PFSK-1 (cell line): Measurements from ENCODE around the gene PLXNC1.

ENCODE experiments used
- FOXP2 ChIP-seq: optimal IDR thresholded peaks from 2 replicates; pipeline ENCODE3; 2011; ENCODE audit warnings: borderline replicate concordance, control low read depth, inconsistent platforms; ENCODE audit not compliant: insufficient read depth; ENCODE audit errors: extremely low read length, extremely low read depth
- POLR2AphosphoS5 ChIP-seq: IDR thresholded peaks from 2 replicates; pipeline ENCODE4 v1.6.1; 2012; ENCODE audit warnings: low read depth, mild to moderate bottlenecking, control low read depth, low read length, moderate library complexity
- SIN3A ChIP-seq: IDR thresholded peaks from 2 replicates; pipeline ENCODE4 v1.6.1; 2012; ENCODE audit warnings: mild to moderate bottlenecking, low read length, moderate library complexity, borderline replicate concordance; ENCODE audit not compliant: insufficient read depth
- TAF1 ChIP-seq: IDR thresholded peaks from 2 replicates; pipeline ENCODE4 v1.6.1; 2012; ENCODE audit warnings: low read length, control low read depth, borderline replicate concordance; ENCODE audit not compliant: insufficient read depth
- TF ChIP-seq, protein P1 (sequence below), 2 experiments: IDR thresholded peaks; 2 replicates each; pipeline versions ENCODE4 v1.6.1 to v1.8.0; 2011 to 2012; ENCODE audit warnings: low read depth in 2 of 2, low read length in 2 of 2, control low read depth in 1 of 2, inconsistent platforms in 1 of 2, mild to moderate bottlenecking in 1 of 2, moderate library complexity in 1 of 2; ENCODE audit not compliant: insufficient read depth in 1 of 2

Gene PLXNC1

DNA sequence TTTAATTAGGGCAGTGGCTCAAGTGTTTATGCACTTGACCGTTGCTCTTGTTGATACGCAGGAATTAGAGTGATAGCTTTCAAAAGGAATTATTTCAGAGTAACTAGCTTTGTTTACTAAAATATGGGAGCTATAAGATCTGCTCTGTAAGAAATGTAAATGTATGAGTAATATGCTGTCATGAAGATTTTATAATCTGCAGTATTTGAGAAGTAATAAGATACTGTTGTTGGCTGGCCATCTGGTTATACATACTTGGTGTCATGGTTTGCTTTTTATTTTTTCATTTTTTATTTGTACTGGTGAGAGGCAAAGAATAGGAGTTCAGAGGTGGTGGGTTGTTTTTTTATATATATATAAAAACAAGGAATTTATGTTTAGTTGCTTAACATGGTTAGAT lies 58.5 kb downstream of the PLXNC1 start:
- TF ChIP-seq TAF1 (no peak), FOXP2 (no peak), POLR2AphosphoS5 (no peak), SIN3A (no peak)
- TF ChIP-seq, protein P1, sequence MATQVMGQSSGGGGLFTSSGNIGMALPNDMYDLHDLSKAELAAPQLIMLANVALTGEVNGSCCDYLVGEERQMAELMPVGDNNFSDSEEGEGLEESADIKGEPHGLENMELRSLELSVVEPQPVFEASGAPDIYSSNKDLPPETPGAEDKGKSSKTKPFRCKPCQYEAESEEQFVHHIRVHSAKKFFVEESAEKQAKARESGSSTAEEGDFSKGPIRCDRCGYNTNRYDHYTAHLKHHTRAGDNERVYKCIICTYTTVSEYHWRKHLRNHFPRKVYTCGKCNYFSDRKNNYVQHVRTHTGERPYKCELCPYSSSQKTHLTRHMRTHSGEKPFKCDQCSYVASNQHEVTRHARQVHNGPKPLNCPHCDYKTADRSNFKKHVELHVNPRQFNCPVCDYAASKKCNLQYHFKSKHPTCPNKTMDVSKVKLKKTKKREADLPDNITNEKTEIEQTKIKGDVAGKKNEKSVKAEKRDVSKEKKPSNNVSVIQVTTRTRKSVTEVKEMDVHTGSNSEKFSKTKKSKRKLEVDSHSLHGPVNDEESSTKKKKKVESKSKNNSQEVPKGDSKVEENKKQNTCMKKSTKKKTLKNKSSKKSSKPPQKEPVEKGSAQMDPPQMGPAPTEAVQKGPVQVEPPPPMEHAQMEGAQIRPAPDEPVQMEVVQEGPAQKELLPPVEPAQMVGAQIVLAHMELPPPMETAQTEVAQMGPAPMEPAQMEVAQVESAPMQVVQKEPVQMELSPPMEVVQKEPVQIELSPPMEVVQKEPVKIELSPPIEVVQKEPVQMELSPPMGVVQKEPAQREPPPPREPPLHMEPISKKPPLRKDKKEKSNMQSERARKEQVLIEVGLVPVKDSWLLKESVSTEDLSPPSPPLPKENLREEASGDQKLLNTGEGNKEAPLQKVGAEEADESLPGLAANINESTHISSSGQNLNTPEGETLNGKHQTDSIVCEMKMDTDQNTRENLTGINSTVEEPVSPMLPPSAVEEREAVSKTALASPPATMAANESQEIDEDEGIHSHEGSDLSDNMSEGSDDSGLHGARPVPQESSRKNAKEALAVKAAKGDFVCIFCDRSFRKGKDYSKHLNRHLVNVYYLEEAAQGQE (IDR thresholded peaks at IDR 0.05; ENCODE audit: insufficient read depth in 1 of 2, low read depth in 2 of 2, low read length in 2 of 2), result no peak

DNA sequence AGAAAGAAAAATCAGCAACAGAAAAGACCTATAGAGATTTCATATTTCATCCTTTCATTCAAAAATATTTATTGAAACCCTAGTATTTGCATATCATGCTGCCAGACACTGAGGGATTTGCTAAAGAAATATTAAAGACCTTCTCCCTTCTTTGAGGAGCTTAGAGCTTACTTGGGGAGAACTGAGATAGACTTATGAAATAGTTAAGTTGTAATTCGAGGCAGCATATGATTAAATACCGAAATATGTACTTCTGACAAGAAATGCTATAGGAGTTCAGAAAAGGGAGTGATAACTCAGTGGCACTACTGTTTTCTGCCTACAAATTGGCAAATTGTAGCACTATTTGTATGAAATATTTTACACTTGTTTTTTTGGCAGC lies 59.1 kb downstream of the PLXNC1 start:
- TF ChIP-seq FOXP2, result no peak
- TF ChIP-seq, protein P1 (IDR thresholded peaks at IDR 0.05; ENCODE audit: insufficient read depth in 1 of 2, low read depth in 2 of 2, low read length in 2 of 2), result no peak
- no peak for TF ChIP-seq POLR2AphosphoS5
- TF ChIP-seq TAF1, result no peak
- no peak for TF ChIP-seq SIN3A

DNA sequence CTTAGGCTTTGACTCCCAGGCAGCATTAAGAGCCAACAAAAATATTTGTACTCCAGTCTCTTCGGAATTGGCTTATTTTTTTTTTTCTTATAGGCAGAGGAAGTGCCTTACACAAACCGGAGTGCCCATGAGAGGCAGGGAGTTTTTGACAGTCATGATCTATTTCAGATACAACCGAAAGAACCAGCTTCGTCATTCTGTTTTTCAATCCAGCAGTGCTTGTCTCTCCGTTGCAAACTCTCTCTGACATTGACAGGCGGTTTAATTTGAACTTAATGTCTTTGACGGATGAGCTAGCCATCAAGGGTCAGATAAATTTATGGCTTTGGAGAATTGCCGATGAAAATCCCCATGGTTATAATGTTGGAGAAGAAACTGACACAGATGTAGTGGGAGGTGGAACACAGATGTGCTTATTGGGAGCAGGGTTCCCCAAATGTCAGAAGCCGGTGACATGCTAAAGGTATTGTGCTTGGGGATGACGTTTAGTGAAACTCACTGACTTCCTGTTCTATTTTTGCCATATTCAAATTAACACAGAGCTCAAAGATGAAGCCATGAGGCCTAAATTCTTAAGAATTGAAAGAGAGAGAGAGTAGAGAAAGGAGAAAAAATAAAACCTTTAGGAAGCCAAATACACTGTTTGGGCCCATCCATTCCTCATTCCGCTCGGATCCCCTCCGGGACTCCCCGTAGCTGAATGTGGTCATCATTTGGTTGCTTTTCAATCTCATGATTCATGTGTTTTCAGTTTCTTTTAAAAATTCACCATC lies 59.7 kb downstream of the PLXNC1 start:
- no peak for TF ChIP-seq TAF1
- TF ChIP-seq, protein P1 (IDR thresholded peaks at IDR 0.05; ENCODE audit: insufficient read depth in 1 of 2, low read depth in 2 of 2, low read length in 2 of 2), result no peak
- no peak for TF ChIP-seq POLR2AphosphoS5
- no peak for TF ChIP-seq FOXP2
- no peak for TF ChIP-seq SIN3A

DNA sequence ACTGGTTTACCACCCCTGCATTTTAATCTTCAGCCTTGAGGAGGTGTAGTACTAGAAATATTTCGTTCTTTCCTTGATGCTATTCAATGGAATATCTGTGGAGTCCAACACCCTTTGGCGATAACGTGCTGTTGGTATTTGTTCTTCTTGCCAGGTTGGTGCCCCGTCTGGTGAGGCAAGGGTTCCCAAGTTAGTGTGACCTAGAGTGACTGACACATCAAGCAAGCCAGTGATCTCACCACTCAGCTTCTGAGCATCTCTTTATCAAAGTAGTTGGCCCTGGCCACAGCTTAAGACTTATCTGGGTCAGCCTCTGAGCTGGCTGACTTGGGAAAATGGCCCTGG lies 60.2 kb downstream of the PLXNC1 start:
- TF ChIP-seq TAF1, result no peak
- no peak for TF ChIP-seq SIN3A
- no peak for TF ChIP-seq POLR2AphosphoS5
- TF ChIP-seq FOXP2, result no peak
- TF ChIP-seq, protein P1 (IDR thresholded peaks at IDR 0.05; ENCODE audit: insufficient read depth in 1 of 2, low read depth in 2 of 2, low read length in 2 of 2), result no peak

DNA sequence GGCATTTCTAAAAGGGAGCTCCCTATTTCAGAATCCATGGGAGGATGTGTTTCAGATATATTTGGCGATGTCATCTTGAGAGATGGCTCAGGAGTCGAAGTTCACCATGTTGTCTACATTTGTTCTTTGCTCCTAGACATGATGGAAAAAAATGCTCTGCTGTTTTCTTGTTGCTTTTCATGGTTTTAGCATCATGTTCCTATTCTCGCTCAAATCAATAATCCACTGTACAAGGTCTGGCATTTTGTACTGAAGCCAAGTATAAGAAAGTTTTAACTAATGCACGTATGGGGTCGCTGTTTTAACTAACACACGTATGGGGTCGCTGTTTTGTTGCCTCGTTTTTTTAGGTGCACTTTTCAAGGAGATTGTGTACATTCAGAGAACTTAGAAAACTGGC lies 60.9 kb downstream of the PLXNC1 start:
- TF ChIP-seq, protein P1 (IDR thresholded peaks at IDR 0.05; ENCODE audit: insufficient read depth in 1 of 2, low read depth in 2 of 2, low read length in 2 of 2), result no peak
- no peak for TF ChIP-seq TAF1
- no peak for TF ChIP-seq FOXP2
